CD4-positive, alpha-beta memory T cell (primary cell): ENCODE results near the gene TNIK. TPM values are rescaled to one million over a fixed set of nuclear protein-coding genes. Genes with fewer than 3 reads are reported as not detected.

Source experiments
- CTCF ChIA-PET: fragments of 350-600 bp; sonication (Branson Sonifier 250); formaldehyde crosslinking; loops from one replicate; lab custom pipeline; 2021; ENCODE audit warnings: inconsistent platforms; ENCODE audit not compliant: partially characterized antibody; lab: Charles Lee
- POLR2A ChIA-PET: fragments of 350-600 bp; sonication (Branson Sonifier 250); formaldehyde crosslinking; loops from one replicate; lab custom pipeline; 2021; ENCODE audit not compliant: partially characterized antibody; lab: Charles Lee
- DNase-seq, 5 donors: peaks; one replicate each; pipeline versions ENCODE4 v3.0.0 to v3.0.0-alpha.2; 2020 to 2022; ENCODE audit warnings: mixed read lengths in 1 of 5
- H3K27ac ChIP-seq: one replicate; pipeline ENCODE4 v1.7.0; 2013; ENCODE audit warnings: low read depth, low read length
- H3K27me3 ChIP-seq: 2 replicates; pipeline ENCODE4 v1.7.0; 2013; ENCODE audit warnings: mild to moderate bottlenecking, low read length, moderate library complexity; ENCODE audit not compliant: insufficient read depth
- H3K36me3 ChIP-seq: 2 replicates; pipeline ENCODE4 v1.7.0; 2013; ENCODE audit warnings: mild to moderate bottlenecking, low read length, moderate library complexity; ENCODE audit not compliant: insufficient read depth
- H3K4me1 ChIP-seq: 2 replicates; pipeline ENCODE4 v1.7.0; 2013; ENCODE audit warnings: mild to moderate bottlenecking, low read length, moderate library complexity; ENCODE audit not compliant: insufficient read depth
- H3K4me3 ChIP-seq, 2 donors: one replicate each; pipeline ENCODE4 v1.7.0; 2013; ENCODE audit warnings: low read length in 2 of 2, mild to moderate bottlenecking in 1 of 2
- H3K9me3 ChIP-seq, 2 donors: one replicate each; pipeline ENCODE4 v1.7.0; 2013; ENCODE audit warnings: low read length in 2 of 2, control low read depth in 1 of 2; ENCODE audit not compliant: control insufficient read depth in 1 of 2
- H3K27ac Mint-ChIP-seq, 7 donors: one replicate each; pipeline ENCODE4 v1.8.0; 2020 to 2021; ENCODE audit warnings: mixed read lengths in 7 of 7, mild to moderate bottlenecking in 6 of 7, inconsistent platforms in 3 of 7, moderate library complexity in 3 of 7
- H3K27me3 Mint-ChIP-seq, 2 donors: one replicate each; pipeline ENCODE4 v1.8.0; 2020 to 2021; ENCODE audit warnings: mixed read lengths in 2 of 2
- H3K36me3 Mint-ChIP-seq, 2 donors: one replicate each; pipeline ENCODE4 v1.8.0; 2020 to 2021; ENCODE audit warnings: mixed read lengths in 2 of 2, inconsistent platforms in 1 of 2, mild to moderate bottlenecking in 1 of 2
- H3K4me1 Mint-ChIP-seq, 4 donors: one replicate each; pipeline ENCODE4 v1.8.0; 2020 to 2021; ENCODE audit warnings: mixed read lengths in 4 of 4, mild to moderate bottlenecking in 1 of 4
- H3K4me3 Mint-ChIP-seq, 8 donors: one replicate each; pipeline ENCODE4 v1.8.0; 2020 to 2021; ENCODE audit warnings: mixed read lengths in 8 of 8, mild to moderate bottlenecking in 7 of 8, moderate library complexity in 6 of 8, inconsistent platforms in 3 of 8
- H3K9me3 Mint-ChIP-seq, 8 donors: one replicate each; pipeline ENCODE4 v1.8.0; 2020 to 2021; ENCODE audit warnings: mixed read lengths in 8 of 8, mild to moderate bottlenecking in 5 of 8, inconsistent platforms in 3 of 8, moderate library complexity in 1 of 8
- intact Hi-C: fragments of 100-400 bp; cut with micrococcal nuclease; formaldehyde crosslinking; loops from one replicate; pipeline ENCODE4 v1.15.1; 2023
- polyA plus RNA-seq, 2 donors: library from polyadenylated mRNA; unstranded; fragments of 300-500 nt; fragmentation: Illumina TruSeq; gene quantifications; one replicate each; pipeline ENCODE4 v1.2.3, GENCODE V29; 2021
- total RNA-seq, 2 experiments: library from RNA; stranded (reverse); gene quantifications; one replicate each; pipeline ENCODE4 v1.2.3, GENCODE V29; 2021

Gene TNIK
- total and polyA plus RNA-seq, 4 experiments from 2014 or later = 14.6 to 93.5 (median 58.1) TPM

- Mint-ChIP-seq H3K36me3 (peaks cover 65 to 66% of the 10 kb centered on the region in 2 donors), H3K27me3 (no peaks in the 10 kb centered on the region), H3K4me3 (no peak overlapping the region), H3K4me1 (peaks cover 0 to 5% (median 0%) of the 10 kb centered on the region in 4 donors), H3K27ac (no peak overlapping the region), H3K9me3 (peaks cover 0 to 9% (median 2%) of the 10 kb centered on the region in 8 donors)
- no peak overlapping the region for H3K4me3 ChIP-seq
- H3K27me3 ChIP-seq = no peaks in the 10 kb centered on the region
- no peaks in the 10 kb centered on the region for H3K4me1 ChIP-seq
- H3K9me3 ChIP-seq = no peaks in the 10 kb centered on the region
- no peak overlapping the region for H3K27ac ChIP-seq
- no peak for DNase-seq
- ChIA-PET POLR2A (no interaction called here), CTCF (no interaction called here)
- peaks cover 18% of the 10 kb centered on the region for H3K36me3 ChIP-seq
- intact Hi-C loops = no loop called here
Observed at GRCh38 chr3:171116824-171117395, 343.3 kb downstream of the TNIK start.

DNA sequence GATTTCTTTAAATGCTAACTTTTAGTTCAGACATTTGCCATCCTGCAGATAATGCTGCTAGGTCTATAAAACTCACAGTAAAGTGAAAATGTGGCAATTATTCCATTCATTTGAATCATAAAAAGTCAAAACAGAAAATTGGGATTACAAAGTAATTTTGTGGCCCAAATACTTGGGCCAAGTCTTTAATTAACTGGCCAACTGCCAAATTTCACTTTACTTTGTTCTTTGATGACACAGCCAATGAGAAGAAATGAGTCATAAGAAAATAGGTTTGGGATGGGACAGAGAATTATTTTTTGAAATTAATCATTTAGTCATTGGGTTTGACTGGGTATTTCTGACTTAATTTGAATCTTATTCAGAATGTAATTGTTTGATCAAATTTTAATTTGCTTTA lies 343.8 kb downstream of the TNIK start:
- intact Hi-C loops = no loop called here
- no peak overlapping the region for H3K27ac ChIP-seq
- peaks cover 18% of the 10 kb centered on the region for H3K36me3 ChIP-seq
- H3K27me3 ChIP-seq = no peaks in the 10 kb centered on the region
- no peaks in the 10 kb centered on the region for H3K9me3 ChIP-seq
- H3K4me1 ChIP-seq = no peaks in the 10 kb centered on the region
- Mint-ChIP-seq H3K36me3 (peaks cover 65 to 66% of the 10 kb centered on the region in 2 donors), H3K4me1 (peaks cover 0 to 5% (median 0%) of the 10 kb centered on the region in 4 donors), H3K27me3 (no peaks in the 10 kb centered on the region), H3K9me3 (peaks cover 0 to 9% (median 2%) of the 10 kb centered on the region in 8 donors), H3K27ac (no peak overlapping the region), H3K4me3 (no peak overlapping the region)
- no peak for DNase-seq
- ChIA-PET POLR2A (no interaction called here), CTCF (no interaction called here)
- H3K4me3 ChIP-seq = no peak overlapping the region

DNA sequence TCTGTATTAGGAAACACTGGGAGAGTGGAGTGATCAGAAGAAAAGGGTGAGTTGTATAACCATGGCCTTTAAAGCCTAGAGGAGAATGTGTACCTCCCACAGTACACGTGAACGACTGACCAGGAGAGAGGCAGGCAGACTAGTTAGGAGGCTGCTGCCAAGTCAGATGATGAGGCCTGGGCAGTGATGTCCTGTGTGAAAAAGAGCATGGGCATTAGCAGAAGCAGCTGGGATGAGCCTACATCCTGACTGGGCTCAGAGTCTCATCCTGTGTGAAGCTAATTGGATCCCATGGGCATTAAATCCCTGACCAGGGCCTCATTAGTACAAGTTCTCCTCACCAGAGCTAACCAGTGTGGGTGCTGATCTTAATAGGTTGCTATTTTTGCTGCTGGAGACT lies 344.5 kb downstream of the TNIK start:
- Mint-ChIP-seq H3K36me3 (peaks cover 64 to 65% of the 10 kb centered on the region in 2 donors), H3K4me1 (peaks cover 0 to 5% (median 0%) of the 10 kb centered on the region in 4 donors), H3K9me3 (peaks cover 0 to 5% (median under 1%) of the 10 kb centered on the region in 8 donors), H3K27ac (peak overlapping the region in 1 of 7 donors; percentile 4), H3K4me3 (peak overlapping the region in 1 of 8 donors; percentile 40), H3K27me3 (no peaks in the 10 kb centered on the region)
- CTCF ChIA-PET = interaction anchor here (0.6 kb wide), 1 partner anchor 780 kb away, joined by 3 read pairs; no protein-coding TSS in a partner anchor
- POLR2A ChIA-PET = no interaction called here
- no peaks in the 10 kb centered on the region for H3K9me3 ChIP-seq
- H3K4me1 ChIP-seq = no peaks in the 10 kb centered on the region
- DNase-seq = no peak
- no peaks in the 10 kb centered on the region for H3K27me3 ChIP-seq
- H3K27ac ChIP-seq = no peak overlapping the region
- H3K36me3 ChIP-seq = peaks cover 13% of the 10 kb centered on the region
- intact Hi-C loops = no loop called here
- no peak overlapping the region for H3K4me3 ChIP-seq

DNA sequence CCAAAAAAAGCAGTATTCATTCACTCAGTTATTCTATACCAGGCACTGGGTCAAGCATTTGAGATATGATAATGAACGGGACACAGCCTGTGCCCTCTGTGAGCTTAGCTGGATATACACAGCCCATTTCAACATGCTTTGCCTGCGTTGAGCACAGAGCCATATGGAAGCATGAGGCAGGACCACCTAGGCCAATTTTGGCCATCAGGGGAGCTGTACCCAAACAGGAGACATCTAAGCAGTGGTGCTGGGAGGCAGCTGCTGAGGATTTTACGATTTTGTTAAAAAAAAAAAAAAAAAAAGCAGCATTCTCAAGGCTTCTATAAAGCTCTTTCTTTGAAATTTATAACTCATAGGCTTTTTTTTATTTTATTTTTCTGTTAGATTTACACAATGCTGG lies 346.5 kb downstream of the TNIK start:
- no peaks in the 10 kb centered on the region for H3K9me3 ChIP-seq
- intact Hi-C loops = no loop called here
- H3K27ac ChIP-seq = no peak overlapping the region
- H3K36me3 ChIP-seq = peaks cover 27% of the 10 kb centered on the region
- no peak overlapping the region for H3K4me3 Mint-ChIP-seq
- ChIA-PET POLR2A (interaction anchor here (0.7 kb wide), 1 partner anchor 80 kb away, joined by 3 read pairs; no protein-coding TSS in a partner anchor), CTCF (interaction anchor here (1.3 kb wide), 1 partner anchor 9 kb away, joined by 4 read pairs; no protein-coding TSS in a partner anchor)
- H3K4me1 Mint-ChIP-seq = no peaks in the 10 kb centered on the region
- no peak for DNase-seq
- H3K4me1 ChIP-seq = no peaks in the 10 kb centered on the region
- no peaks in the 10 kb centered on the region for H3K27me3 ChIP-seq
- no peak overlapping the region for H3K27ac Mint-ChIP-seq
- H3K36me3 Mint-ChIP-seq = peaks cover 70% of the 10 kb centered on the region in 2 donors
- no peaks in the 10 kb centered on the region for H3K27me3 Mint-ChIP-seq
- H3K4me3 ChIP-seq = no peak overlapping the region
- no peaks in the 10 kb centered on the region for H3K9me3 Mint-ChIP-seq

- no peak overlapping the region for H3K4me3 Mint-ChIP-seq
- POLR2A ChIA-PET = no interaction called here
- CTCF ChIA-PET = no interaction called here
- H3K27me3 Mint-ChIP-seq = no peaks in the 10 kb centered on the region
- Histone ChIP-seq H3K4me3 (no peak overlapping the region), H3K4me1 (no peaks in the 10 kb centered on the region), H3K36me3 (peaks cover 50% of the 10 kb centered on the region), H3K27me3 (no peaks in the 10 kb centered on the region), H3K9me3 (no peaks in the 10 kb centered on the region), H3K27ac (no peak overlapping the region)
- DNase-seq = no peak
- intact Hi-C loops = no loop called here
- no peaks in the 10 kb centered on the region for H3K4me1 Mint-ChIP-seq
- no peak overlapping the region for H3K27ac Mint-ChIP-seq
- H3K36me3 Mint-ChIP-seq = peaks cover 81 to 82% of the 10 kb centered on the region in 2 donors
- no peaks in the 10 kb centered on the region for H3K9me3 Mint-ChIP-seq
Observed at GRCh38 chr3:171110715-171111114, 349.5 kb downstream of the TNIK start.

DNA sequence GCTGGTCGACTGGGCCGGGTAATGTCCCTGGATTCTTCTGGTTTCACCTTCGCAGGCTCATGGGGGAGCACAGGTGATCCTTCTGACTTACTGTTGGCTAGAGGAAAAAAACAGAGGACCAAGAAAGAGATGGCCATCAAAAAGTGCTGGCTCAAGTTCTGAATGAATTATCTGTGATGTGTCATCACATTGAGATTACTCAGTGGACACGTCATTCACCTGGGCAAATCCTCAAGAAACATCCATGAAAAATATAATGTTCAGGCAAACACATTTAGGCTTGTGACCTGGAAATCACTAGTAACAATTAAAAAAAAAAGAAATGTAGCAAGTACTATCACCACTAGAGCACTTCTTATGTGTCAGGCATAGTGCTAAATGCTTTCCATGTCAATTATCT lies 352.1 kb downstream of the TNIK start:
- H3K36me3 Mint-ChIP-seq = peaks cover 74 to 75% of the 10 kb centered on the region in 2 donors

GRCh38 chr3:171103185-171103584 lies 357.0 kb downstream of the TNIK start:
- H3K36me3 Mint-ChIP-seq = peaks cover 66 to 68% of the 10 kb centered on the region in 2 donors
- Histone ChIP-seq H3K36me3 (peaks cover 39% of the 10 kb centered on the region), H3K27me3 (no peaks in the 10 kb centered on the region), H3K4me1 (no peaks in the 10 kb centered on the region), H3K4me3 (no peak overlapping the region), H3K9me3 (no peaks in the 10 kb centered on the region), H3K27ac (no peak overlapping the region)
- H3K4me3 Mint-ChIP-seq = no peak overlapping the region
- H3K27me3 Mint-ChIP-seq = no peaks in the 10 kb centered on the region
- no peak overlapping the region for H3K27ac Mint-ChIP-seq
- ChIA-PET POLR2A (no interaction called here), CTCF (no interaction called here)
- DNase-seq = no peak
- no peaks in the 10 kb centered on the region for H3K9me3 Mint-ChIP-seq
- peaks cover 0 to 2% (median 0%) of the 10 kb centered on the region in 4 donors for H3K4me1 Mint-ChIP-seq
- intact Hi-C loops = no loop called here

More for the DNA sequence above, 352.1 kb downstream of the TNIK start:
- no peaks in the 10 kb centered on the region for H3K27me3 ChIP-seq
- no peaks in the 10 kb centered on the region for H3K27me3 Mint-ChIP-seq
- peak overlapping the region in 1 of 7 donors; percentile 11 for H3K27ac Mint-ChIP-seq
- H3K4me1 Mint-ChIP-seq = no peaks in the 10 kb centered on the region
- ChIA-PET CTCF (no interaction called here), POLR2A (no interaction called here)
- H3K9me3 ChIP-seq = no peaks in the 10 kb centered on the region
- H3K4me3 ChIP-seq = no peak overlapping the region
- intact Hi-C loops = no loop called here
- H3K4me3 Mint-ChIP-seq = no peak overlapping the region
- H3K9me3 Mint-ChIP-seq = no peaks in the 10 kb centered on the region
- peaks cover 50% of the 10 kb centered on the region for H3K36me3 ChIP-seq
- H3K27ac ChIP-seq = no peak overlapping the region
- DNase-seq = no peak
- no peaks in the 10 kb centered on the region for H3K4me1 ChIP-seq
